Panc1 (cell line): Measurements from ENCODE around the gene HTR2C. TPM values are rescaled to one million over a fixed set of nuclear protein-coding genes. Genes with fewer than 3 reads are reported as not detected.

Source experiments
- ATAC-seq: fragments of 200-7000 bp; cut with Tn5 transposase; 2 replicates; pipeline ENCODE4 v1.9.1; 2020; ENCODE audit warnings: mild to moderate bottlenecking, moderate library complexity
- BruUV-seq: library from RNA; stranded (reverse); fragments of 400-500 nt; replicated peaks from 2 replicates; lab custom pipeline; 2021; lab: Mats Ljungman, UMichigan
- CTCF ChIA-PET: fragments of 300-600 bp; sonication (Branson Sonifier 250); formaldehyde crosslinking; loops from one replicate; lab custom pipeline; 2022; ENCODE audit warnings: antibody characterized with exemption; lab: Charles Lee
- POLR2A ChIA-PET: fragments of 300-600 bp; sonication (Branson Sonifier 250); formaldehyde crosslinking; loops from one replicate; lab custom pipeline; 2022; ENCODE audit warnings: antibody characterized with exemption; lab: Charles Lee
- DNase-seq: peaks from one replicate; pipeline ENCODE4 v3.0.0-alpha.2; 2010; ENCODE audit warnings: low read depth, low spot score
- H3K27ac ChIP-seq: 2 replicates; pipeline ENCODE4 v1.5.1; 2011; ENCODE audit warnings: mild to moderate bottlenecking, low read length, inconsistent platforms
- H3K27me3 ChIP-seq: fragments of 200-500 bp; sonication (Bioruptor generic); 2 replicates; pipeline ENCODE4 v1.6.0; 2014; ENCODE audit warnings: low read length, inconsistent platforms; ENCODE audit not compliant: control insufficient read depth, insufficient read depth
- H3K36me3 ChIP-seq: fragments of 200-500 bp; sonication (Bioruptor generic); 2 replicates; pipeline ENCODE4 v1.5.1; 2014; ENCODE audit warnings: inconsistent platforms, mild to moderate bottlenecking, low read length, moderate library complexity; ENCODE audit not compliant: control insufficient read depth, insufficient read depth
- H3K4me1 ChIP-seq: 2 replicates; pipeline ENCODE4 v1.5.1; 2011; ENCODE audit warnings: inconsistent platforms, mild to moderate bottlenecking, low read length, moderate library complexity; ENCODE audit not compliant: control insufficient read depth, insufficient read depth
- H3K4me3 ChIP-seq, 2 experiments: 2 replicates each; pipeline ENCODE4 v1.5.1; 2011 to 2012; ENCODE audit warnings: low read depth in 2 of 2, low read length in 2 of 2, mild to moderate bottlenecking in 2 of 2, inconsistent platforms in 1 of 2, moderate library complexity in 1 of 2
- H3K9me3 ChIP-seq: fragments of 200-500 bp; sonication (Bioruptor generic); 2 replicates; pipeline ENCODE4 v1.5.1; 2014; ENCODE audit warnings: low read depth, mild to moderate bottlenecking, inconsistent platforms, low read length, moderate library complexity; ENCODE audit not compliant: control insufficient read depth, insufficient read depth
- POLR2AphosphoS5 ChIP-seq: IDR thresholded peaks from 2 replicates; pipeline ENCODE4 v1.6.1; 2012; ENCODE audit warnings: mild to moderate bottlenecking, low read depth, low read length, moderate library complexity
- SIN3A ChIP-seq: IDR thresholded peaks from 2 replicates; pipeline ENCODE4 v1.6.1; 2012; ENCODE audit warnings: low read depth, mild to moderate bottlenecking, low read length, moderate library complexity, borderline replicate concordance; ENCODE audit not compliant: insufficient read depth
- TCF7L2 ChIP-seq: IDR thresholded peaks from 2 replicates; pipeline ENCODE4 v1.6.1; 2011; ENCODE audit warnings: mild to moderate bottlenecking, low read depth, low read length, inconsistent platforms
- in situ Hi-C: cut with HindIII; loops from 2 replicates; pipeline ENCODE4 v1.10.0; 2016; ENCODE audit warnings: low sequenced_read_pairs, low pct_unique_long_range_greater_than_20kb
- intact Hi-C: fragments of 100-400 bp; cut with micrococcal nuclease; formaldehyde crosslinking; loops from one replicate; pipeline ENCODE4 v1.10.0; 2022; ENCODE audit not compliant: unreplicated experiment
- total RNA-seq: library from RNA; stranded (reverse); gene quantifications from one replicate; pipeline ENCODE4 v1.2.1, GENCODE V29; 2021; ENCODE audit not compliant: unreplicated experiment
- TF ChIP-seq, protein P1 (sequence below), 2 experiments: IDR thresholded peaks; 2 replicates each; pipeline ENCODE4 v1.6.1; 2011 to 2012; ENCODE audit warnings: low read depth in 2 of 2, control low read depth in 1 of 2, low read length in 1 of 2, mild to moderate bottlenecking in 1 of 2, moderate library complexity in 1 of 2; ENCODE audit not compliant: insufficient read depth in 1 of 2
- TF ChIP-seq, protein P2 (sequence below): fragments of 450-650 bp; IDR thresholded peaks from 2 replicates; pipeline ENCODE4 v1.5.1; 2017; ENCODE audit warnings: mild to moderate bottlenecking

HTR2C gene
- total RNA-seq, 1 experiment from 2014 or later: not detected

DNA sequence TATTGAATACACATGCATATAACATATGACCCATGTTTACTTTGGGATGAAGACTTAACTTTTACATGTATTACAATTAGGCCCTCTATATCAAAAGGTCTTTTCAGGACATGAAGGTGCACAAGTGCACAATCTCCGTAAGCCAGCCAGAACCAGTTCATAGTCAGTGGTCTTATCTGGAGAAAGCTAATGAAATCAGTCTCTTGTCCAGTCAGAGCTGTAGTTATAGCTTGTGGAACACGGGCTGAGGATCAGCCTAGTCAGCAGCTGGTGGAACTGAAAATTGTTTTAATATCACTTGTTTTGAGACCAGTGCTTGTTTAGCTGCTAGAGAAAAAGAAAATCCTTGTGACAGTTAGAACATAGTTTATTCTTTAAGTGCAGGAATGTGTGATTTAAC is 235.6 kb downstream of the HTR2C start:
- no peaks in the 10 kb centered on the region for H3K36me3 ChIP-seq
- no peak for TF ChIP-seq SIN3A
- TF ChIP-seq, protein P1, sequence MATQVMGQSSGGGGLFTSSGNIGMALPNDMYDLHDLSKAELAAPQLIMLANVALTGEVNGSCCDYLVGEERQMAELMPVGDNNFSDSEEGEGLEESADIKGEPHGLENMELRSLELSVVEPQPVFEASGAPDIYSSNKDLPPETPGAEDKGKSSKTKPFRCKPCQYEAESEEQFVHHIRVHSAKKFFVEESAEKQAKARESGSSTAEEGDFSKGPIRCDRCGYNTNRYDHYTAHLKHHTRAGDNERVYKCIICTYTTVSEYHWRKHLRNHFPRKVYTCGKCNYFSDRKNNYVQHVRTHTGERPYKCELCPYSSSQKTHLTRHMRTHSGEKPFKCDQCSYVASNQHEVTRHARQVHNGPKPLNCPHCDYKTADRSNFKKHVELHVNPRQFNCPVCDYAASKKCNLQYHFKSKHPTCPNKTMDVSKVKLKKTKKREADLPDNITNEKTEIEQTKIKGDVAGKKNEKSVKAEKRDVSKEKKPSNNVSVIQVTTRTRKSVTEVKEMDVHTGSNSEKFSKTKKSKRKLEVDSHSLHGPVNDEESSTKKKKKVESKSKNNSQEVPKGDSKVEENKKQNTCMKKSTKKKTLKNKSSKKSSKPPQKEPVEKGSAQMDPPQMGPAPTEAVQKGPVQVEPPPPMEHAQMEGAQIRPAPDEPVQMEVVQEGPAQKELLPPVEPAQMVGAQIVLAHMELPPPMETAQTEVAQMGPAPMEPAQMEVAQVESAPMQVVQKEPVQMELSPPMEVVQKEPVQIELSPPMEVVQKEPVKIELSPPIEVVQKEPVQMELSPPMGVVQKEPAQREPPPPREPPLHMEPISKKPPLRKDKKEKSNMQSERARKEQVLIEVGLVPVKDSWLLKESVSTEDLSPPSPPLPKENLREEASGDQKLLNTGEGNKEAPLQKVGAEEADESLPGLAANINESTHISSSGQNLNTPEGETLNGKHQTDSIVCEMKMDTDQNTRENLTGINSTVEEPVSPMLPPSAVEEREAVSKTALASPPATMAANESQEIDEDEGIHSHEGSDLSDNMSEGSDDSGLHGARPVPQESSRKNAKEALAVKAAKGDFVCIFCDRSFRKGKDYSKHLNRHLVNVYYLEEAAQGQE (IDR thresholded peaks at IDR 0.05; ENCODE audit: insufficient read depth in 1 of 2, low read depth in 2 of 2, low read length in 1 of 2): no peak
- in situ Hi-C loops (no loop called here), intact Hi-C loops (no loop called here)
- no peak overlapping the region for H3K27ac ChIP-seq
- BruUV-seq: no TSS peak
- no peak for DNase-seq
- no peak overlapping the region for H3K4me3 ChIP-seq
- no peaks in the 10 kb centered on the region for H3K4me1 ChIP-seq
- ATAC-seq: no peak
- ChIA-PET CTCF (no interaction called here), POLR2A (no interaction called here)
- no peaks in the 10 kb centered on the region for H3K9me3 ChIP-seq
- no peaks in the 10 kb centered on the region for H3K27me3 ChIP-seq

DNA sequence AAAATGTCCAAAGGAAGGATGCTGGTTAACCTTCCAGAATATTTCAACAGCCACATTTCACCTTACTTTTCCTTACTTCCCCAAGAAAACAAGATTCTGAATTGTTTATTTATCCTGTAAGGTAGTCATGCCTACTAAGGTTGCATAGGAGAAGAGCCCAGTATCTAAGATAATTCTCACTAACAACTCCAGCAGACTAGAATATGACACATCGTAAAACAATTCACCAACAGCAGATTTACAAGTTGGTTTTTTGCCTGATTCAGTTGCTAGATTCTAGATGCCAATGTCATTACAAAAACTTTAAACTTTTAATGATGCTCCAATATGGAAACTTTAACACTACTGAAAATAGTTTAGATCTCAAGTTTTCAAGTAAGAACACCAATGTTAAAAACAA is 257.2 kb downstream of the HTR2C start:
- CTCF ChIA-PET: no interaction called here
- Histone ChIP-seq H3K4me1 (no peaks in the 10 kb centered on the region), H3K9me3 (no peaks in the 10 kb centered on the region), H3K27ac (no peak overlapping the region), H3K36me3 (no peaks in the 10 kb centered on the region), H3K4me3 (no peak overlapping the region), H3K27me3 (no peaks in the 10 kb centered on the region)
- in situ Hi-C loops: no loop called here
- no TSS peak for BruUV-seq
- POLR2A ChIA-PET: no interaction called here
- intact Hi-C loops: no loop called here
- ATAC-seq (no peak), DNase-seq (no peak)
- TF ChIP-seq SIN3A (no peak), TCF7L2 (no peak), POLR2AphosphoS5 (no peak)
- TF ChIP-seq, protein P1 (IDR thresholded peaks at IDR 0.05; ENCODE audit: insufficient read depth in 1 of 2, low read depth in 2 of 2, low read length in 1 of 2): no peak
- TF ChIP-seq, protein P2, sequence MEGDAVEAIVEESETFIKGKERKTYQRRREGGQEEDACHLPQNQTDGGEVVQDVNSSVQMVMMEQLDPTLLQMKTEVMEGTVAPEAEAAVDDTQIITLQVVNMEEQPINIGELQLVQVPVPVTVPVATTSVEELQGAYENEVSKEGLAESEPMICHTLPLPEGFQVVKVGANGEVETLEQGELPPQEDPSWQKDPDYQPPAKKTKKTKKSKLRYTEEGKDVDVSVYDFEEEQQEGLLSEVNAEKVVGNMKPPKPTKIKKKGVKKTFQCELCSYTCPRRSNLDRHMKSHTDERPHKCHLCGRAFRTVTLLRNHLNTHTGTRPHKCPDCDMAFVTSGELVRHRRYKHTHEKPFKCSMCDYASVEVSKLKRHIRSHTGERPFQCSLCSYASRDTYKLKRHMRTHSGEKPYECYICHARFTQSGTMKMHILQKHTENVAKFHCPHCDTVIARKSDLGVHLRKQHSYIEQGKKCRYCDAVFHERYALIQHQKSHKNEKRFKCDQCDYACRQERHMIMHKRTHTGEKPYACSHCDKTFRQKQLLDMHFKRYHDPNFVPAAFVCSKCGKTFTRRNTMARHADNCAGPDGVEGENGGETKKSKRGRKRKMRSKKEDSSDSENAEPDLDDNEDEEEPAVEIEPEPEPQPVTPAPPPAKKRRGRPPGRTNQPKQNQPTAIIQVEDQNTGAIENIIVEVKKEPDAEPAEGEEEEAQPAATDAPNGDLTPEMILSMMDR: no peak
